Esophagus squamous epithelium (tissue), 4 donors: ENCODE results near the gene CASK.

Experiments used
- CTCF ChIP-seq, 6 experiments: fragments of 450-650 bp in 4 of 6; fragments of 200-600 bp in 2 of 6; sonication (generic) in 2 of 6; IDR thresholded peaks; one replicate each; pipeline ENCODE4 v1.5.1; 2016 to 2019; ENCODE audit warnings: antibody characterized with exemption in 6 of 6, mild to moderate bottlenecking in 4 of 6, moderate library complexity in 4 of 6
- POLR2A ChIP-seq, 4 donors: fragments of 450-650 bp; IDR thresholded peaks; one replicate each; pipeline ENCODE4 v1.6.1; 2017; ENCODE audit warnings: antibody characterized with exemption in 4 of 4, mild to moderate bottlenecking in 4 of 4, moderate library complexity in 3 of 4

- TF ChIP-seq POLR2A (IDR thresholded peaks at IDR 0.05) = no peak
- TF ChIP-seq CTCF (IDR thresholded peaks at IDR 0.05) = no peak
These were observed 60.7 kb downstream of the CASK start for GRCh38 chrX:41862562-41863184.
